Measurements from ENCODE around the gene RHCE. TPM values are rescaled to one million over a fixed set of nuclear protein-coding genes. Genes with fewer than 3 reads are reported as not detected.
"Not testable (repeated sequence)": the region's sequence is repeated elsewhere in the genome, so short reads cannot be mapped to it uniquely, and the experiment has no call there.

Gene RHCE
- total and polyA plus RNA-seq, 4 donors = 0.42 to 89.9 (median 0.69) TPM

- WGBS = 76% methylated on average over 7 of the region's 7 CpGs
- not testable (repeated sequence) for H3K9me3 ChIP-seq (ENCODE audit: control insufficient read depth in 4 of 4, low read length in 3 of 4); H3K9ac ChIP-seq (ENCODE audit: low read depth in 1 of 2, low read length in 2 of 2); DNase-seq (ENCODE audit: low spot score); H3K27ac ChIP-seq (ENCODE audit: low read depth in 1 of 2, low read length in 2 of 2); H3K27me3 ChIP-seq (ENCODE audit: control insufficient read depth in 4 of 4, insufficient read depth in 4 of 4, low read length in 3 of 4); H3K4me1 ChIP-seq (ENCODE audit: control insufficient read depth in 4 of 4, insufficient read depth in 4 of 4, low read length in 3 of 4); H3K4me3 ChIP-seq (ENCODE audit: low read depth in 1 of 3, low read length in 3 of 3); H3K36me3 ChIP-seq (ENCODE audit: control insufficient read depth in 4 of 4, insufficient read depth in 3 of 4, low read depth in 1 of 4, low read length in 3 of 4)
These were observed 48.9 kb downstream of the RHCE start for GRCh38 chr1:25371757-25372156.

GRCh38 chr1:25369691-25370271, 50.8 kb downstream of the RHCE start:
- DNase-seq (ENCODE audit: low spot score) = not testable (repeated sequence)

DNA sequence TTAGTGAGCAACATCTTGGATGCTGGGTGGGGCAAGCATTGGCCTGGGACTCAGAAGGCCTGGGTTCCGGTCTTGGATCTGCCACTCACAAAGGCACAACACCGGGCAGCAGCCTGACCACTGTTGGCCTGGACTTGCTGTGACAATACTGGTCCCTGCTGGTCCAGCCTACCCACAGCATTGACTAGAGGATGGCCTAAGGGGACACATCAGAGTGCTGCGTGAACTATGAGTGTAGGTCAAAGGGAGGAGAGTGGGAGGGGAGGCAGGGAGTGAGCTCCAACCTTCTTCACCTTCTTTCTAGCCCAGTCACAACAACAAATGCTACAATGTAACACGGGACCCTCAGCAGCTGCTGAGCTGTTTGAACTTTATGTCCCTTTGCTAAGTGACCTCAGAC, 51.4 kb downstream of the RHCE start:
- no peak for DNase-seq (ENCODE audit: low spot score)
- no peaks in the 10 kb centered on the region for H3K9me3 ChIP-seq (ENCODE audit: control insufficient read depth in 4 of 4, low read length in 3 of 4)
- no peak overlapping the region for H3K27ac ChIP-seq (ENCODE audit: low read depth in 1 of 2, low read length in 2 of 2)
- no peak overlapping the region for H3K4me3 ChIP-seq (ENCODE audit: low read depth in 1 of 3, low read length in 3 of 3)
- H3K36me3 ChIP-seq (ENCODE audit: control insufficient read depth in 4 of 4, insufficient read depth in 3 of 4, low read depth in 1 of 4, low read length in 3 of 4) = no peaks in the 10 kb centered on the region
- H3K27me3 ChIP-seq (ENCODE audit: control insufficient read depth in 4 of 4, insufficient read depth in 4 of 4, low read length in 3 of 4) = no peaks in the 10 kb centered on the region
- H3K4me1 ChIP-seq (ENCODE audit: control insufficient read depth in 4 of 4, insufficient read depth in 4 of 4, low read length in 3 of 4) = no peaks in the 10 kb centered on the region
- 88% methylated on average over 4 of the region's 4 CpGs for WGBS
- no peak overlapping the region for H3K9ac ChIP-seq (ENCODE audit: low read depth in 1 of 2, low read length in 2 of 2)
- peak in 1 of 2 donors; percentile 54 for TF ChIP-seq RAD21 (IDR thresholded peaks at IDR 0.05)
- no peak for TF ChIP-seq RXRA (IDR thresholded peaks at IDR 0.05)

More at GRCh38 chr1:25369691-25370271, 50.8 kb downstream of the RHCE start:
- not testable (repeated sequence) for H3K4me3 ChIP-seq (ENCODE audit: low read depth in 1 of 3, low read length in 3 of 3); H3K9ac ChIP-seq (ENCODE audit: low read depth in 1 of 2, low read length in 2 of 2); H3K27ac ChIP-seq (ENCODE audit: low read depth in 1 of 2, low read length in 2 of 2); H3K9me3 ChIP-seq (ENCODE audit: control insufficient read depth in 4 of 4, low read length in 3 of 4); H3K27me3 ChIP-seq (ENCODE audit: control insufficient read depth in 4 of 4, insufficient read depth in 4 of 4, low read length in 3 of 4); H3K36me3 ChIP-seq (ENCODE audit: control insufficient read depth in 4 of 4, insufficient read depth in 3 of 4, low read depth in 1 of 4, low read length in 3 of 4); H3K4me1 ChIP-seq (ENCODE audit: control insufficient read depth in 4 of 4, insufficient read depth in 4 of 4, low read length in 3 of 4)
- 85% methylated on average over 12 of the region's 12 CpGs for WGBS

DNA sequence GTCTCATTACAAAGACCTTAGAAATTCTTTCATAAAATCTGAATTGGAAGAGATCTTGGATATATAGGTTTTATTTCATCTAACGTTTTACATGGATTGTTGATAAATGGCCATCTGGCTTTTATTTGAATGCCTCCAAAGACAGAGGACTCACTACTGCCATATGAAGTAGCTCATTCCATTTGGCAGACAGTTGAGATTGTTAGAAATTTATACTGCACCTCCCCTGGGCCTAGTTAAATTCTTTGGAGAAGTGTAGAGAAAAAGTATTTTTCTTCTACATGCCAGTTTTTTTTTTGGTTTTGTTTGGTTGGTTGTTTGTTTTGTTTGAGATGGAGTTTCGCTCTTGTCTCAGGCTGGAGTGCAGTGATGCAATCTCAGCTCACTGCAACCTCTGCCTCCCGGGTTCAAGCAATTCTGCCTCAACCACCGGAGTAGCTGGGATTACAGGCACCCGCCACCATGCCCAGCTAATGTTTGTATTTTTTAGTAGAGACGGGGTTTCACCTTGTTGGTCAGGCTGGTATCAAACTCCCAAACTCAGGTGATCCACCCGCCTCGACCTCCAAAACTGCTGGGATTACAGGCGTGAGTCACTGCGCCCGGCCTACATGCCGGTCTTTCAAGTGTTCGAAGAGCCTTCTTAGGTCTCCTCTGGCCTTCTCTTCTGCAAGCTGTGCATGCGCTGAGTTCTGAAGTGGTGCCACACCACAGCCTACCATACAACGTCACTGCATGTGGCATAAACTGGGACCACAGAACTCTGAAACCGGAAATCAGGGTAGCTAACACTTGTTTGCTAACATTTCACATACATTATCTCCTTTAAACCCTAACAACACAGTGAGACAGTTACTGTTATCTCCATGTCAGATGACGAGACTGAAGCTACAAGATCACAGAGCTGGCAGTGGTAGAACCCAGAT, 57.7 kb downstream of the RHCE start:
- H3K36me3 ChIP-seq (ENCODE audit: control insufficient read depth in 4 of 4, insufficient read depth in 3 of 4, low read depth in 1 of 4, low read length in 3 of 4) = peaks cover 0 to 15% (median 4%) of the 10 kb centered on the region in 4 donors
- H3K4me3 ChIP-seq (ENCODE audit: low read depth in 1 of 3, low read length in 3 of 3); H3K4me1 ChIP-seq (ENCODE audit: control insufficient read depth in 4 of 4, insufficient read depth in 4 of 4, low read length in 3 of 4); H3K27ac ChIP-seq (ENCODE audit: low read depth in 1 of 2, low read length in 2 of 2); DNase-seq (ENCODE audit: low spot score); H3K9me3 ChIP-seq (ENCODE audit: control insufficient read depth in 4 of 4, low read length in 3 of 4); H3K27me3 ChIP-seq (ENCODE audit: control insufficient read depth in 4 of 4, insufficient read depth in 4 of 4, low read length in 3 of 4); H3K9ac ChIP-seq (ENCODE audit: low read depth in 1 of 2, low read length in 2 of 2): not testable (repeated sequence)
- no CpG with 5 or more reads among the region's 17 CpGs for WGBS

GRCh38 chr1:25361901-25362300, 58.7 kb downstream of the RHCE start:
- WGBS = 90% methylated on average over 2 of the region's 2 CpGs
- H3K9ac ChIP-seq (ENCODE audit: low read depth in 1 of 2, low read length in 2 of 2) = no peak overlapping the region
- H3K4me3 ChIP-seq (ENCODE audit: low read depth in 1 of 3, low read length in 3 of 3) = no peak overlapping the region
- no peaks in the 10 kb centered on the region for H3K9me3 ChIP-seq (ENCODE audit: control insufficient read depth in 4 of 4, low read length in 3 of 4)
- peak overlapping the region in 1 of 2 donors; percentile 46 for H3K27ac ChIP-seq (ENCODE audit: low read depth in 1 of 2, low read length in 2 of 2)
- H3K36me3 ChIP-seq (ENCODE audit: control insufficient read depth in 4 of 4, insufficient read depth in 3 of 4, low read depth in 1 of 4, low read length in 3 of 4) = peaks cover 0 to 15% (median 4%) of the 10 kb centered on the region in 4 donors
- H3K27me3 ChIP-seq (ENCODE audit: control insufficient read depth in 4 of 4, insufficient read depth in 4 of 4, low read length in 3 of 4) = no peaks in the 10 kb centered on the region
- no peak for DNase-seq (ENCODE audit: low spot score)
- peaks cover 0 to 4% (median 1%) of the 10 kb centered on the region in 4 donors for H3K4me1 ChIP-seq (ENCODE audit: control insufficient read depth in 4 of 4, insufficient read depth in 4 of 4, low read length in 3 of 4)
- TF ChIP-seq RAD21 (IDR thresholded peaks at IDR 0.05) = no peak
- no peak for TF ChIP-seq GABPA (IDR thresholded peaks at IDR 0.05 in 1 of 2, conservative IDR thresholded peaks at IDR 0.05 in 1 of 2)
- no peak for TF ChIP-seq MAX (IDR thresholded peaks at IDR 0.05)
- no peak for TF ChIP-seq ZBTB33 (IDR thresholded peaks at IDR 0.05)
- no peak for TF ChIP-seq HNF4G (IDR thresholded peaks at IDR 0.05)
- no peak for TF ChIP-seq RXRA (IDR thresholded peaks at IDR 0.05)
- TF ChIP-seq, protein P1, sequence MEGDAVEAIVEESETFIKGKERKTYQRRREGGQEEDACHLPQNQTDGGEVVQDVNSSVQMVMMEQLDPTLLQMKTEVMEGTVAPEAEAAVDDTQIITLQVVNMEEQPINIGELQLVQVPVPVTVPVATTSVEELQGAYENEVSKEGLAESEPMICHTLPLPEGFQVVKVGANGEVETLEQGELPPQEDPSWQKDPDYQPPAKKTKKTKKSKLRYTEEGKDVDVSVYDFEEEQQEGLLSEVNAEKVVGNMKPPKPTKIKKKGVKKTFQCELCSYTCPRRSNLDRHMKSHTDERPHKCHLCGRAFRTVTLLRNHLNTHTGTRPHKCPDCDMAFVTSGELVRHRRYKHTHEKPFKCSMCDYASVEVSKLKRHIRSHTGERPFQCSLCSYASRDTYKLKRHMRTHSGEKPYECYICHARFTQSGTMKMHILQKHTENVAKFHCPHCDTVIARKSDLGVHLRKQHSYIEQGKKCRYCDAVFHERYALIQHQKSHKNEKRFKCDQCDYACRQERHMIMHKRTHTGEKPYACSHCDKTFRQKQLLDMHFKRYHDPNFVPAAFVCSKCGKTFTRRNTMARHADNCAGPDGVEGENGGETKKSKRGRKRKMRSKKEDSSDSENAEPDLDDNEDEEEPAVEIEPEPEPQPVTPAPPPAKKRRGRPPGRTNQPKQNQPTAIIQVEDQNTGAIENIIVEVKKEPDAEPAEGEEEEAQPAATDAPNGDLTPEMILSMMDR (IDR thresholded peaks at IDR 0.05; ENCODE audit: low read depth, low read length, missing input control) = no peak
- TF ChIP-seq HNF4A (conservative IDR thresholded peaks at IDR 0.05) = no peak
- TF ChIP-seq FOXA2 (IDR thresholded peaks at IDR 0.05) = no peak

All from liver (tissue), 9 donors.